Measurements from ENCODE around the gene LDLRAD4. TPM values are rescaled to one million over a fixed set of nuclear protein-coding genes. Genes with fewer than 3 reads are reported as not detected.

The LDLRAD4 gene
- total RNA-seq, 4 donors from 2014 or later, result 2.7 to 22.5 (median 10.8) TPM

GRCh38 chr18:13374468-13375301, 156.1 kb downstream of the LDLRAD4 start:
- peak in 1 of 2 donors; percentile 75 for DNase-seq (ENCODE audit: low spot score in 2 of 2)
- intact Hi-C loops (cut with DNase I; ENCODE audit: low total_unique reads), result no loop called here

GRCh38 chr18:13375302-13376255, 157.0 kb downstream of the LDLRAD4 start:
- intact Hi-C loops (cut with DNase I; ENCODE audit: low total_unique reads), result no loop called here
- peak; percentile 71 to 95 for DNase-seq (ENCODE audit: low spot score in 2 of 2)
- TF ChIP-seq CTCF (IDR thresholded peaks at IDR 0.05) (no peak), POLR2A (IDR thresholded peaks at IDR 0.05) (no peak)
- WGBS, 2 donors, result 57 to 61% methylated on average over 19 of the region's 19 CpGs
- H3K4me3 ChIP-seq (ENCODE audit: low read depth, poor library complexity, severe bottlenecking), result no peak overlapping the region

More at GRCh38 chr18:13374468-13375301, 156.1 kb downstream of the LDLRAD4 start:
- 67 to 69% methylated on average over 17 of the region's 17 CpGs for WGBS, 2 donors
- no peak overlapping the region for H3K4me3 ChIP-seq (ENCODE audit: low read depth, poor library complexity, severe bottlenecking)
- TF ChIP-seq POLR2A (IDR thresholded peaks at IDR 0.05), result no peak
- no peak for TF ChIP-seq CTCF (IDR thresholded peaks at IDR 0.05)

GRCh38 chr18:13376298-13376840, 157.8 kb downstream of the LDLRAD4 start:
- WGBS, 2 donors, result 90 to 95% methylated on average over 23 of the region's 23 CpGs
- peak in 1 of 2 donors; percentile 78 for DNase-seq (ENCODE audit: low spot score in 2 of 2)
- intact Hi-C loops (cut with DNase I; ENCODE audit: low total_unique reads), result no loop called here
- no peak for TF ChIP-seq CTCF (IDR thresholded peaks at IDR 0.05)
- no peak for TF ChIP-seq POLR2A (IDR thresholded peaks at IDR 0.05)
- H3K4me3 ChIP-seq (ENCODE audit: low read depth, poor library complexity, severe bottlenecking), result no peak overlapping the region

- TF ChIP-seq POLR2A (IDR thresholded peaks at IDR 0.05), result no peak
- TF ChIP-seq CTCF (IDR thresholded peaks at IDR 0.05), result no peak
- WGBS, 2 donors, result 90 to 91% methylated on average over 14 of the region's 14 CpGs
- H3K4me3 ChIP-seq (ENCODE audit: low read depth, poor library complexity, severe bottlenecking), result no peak overlapping the region
- intact Hi-C loops (cut with DNase I; ENCODE audit: low total_unique reads), result no loop called here
- DNase-seq (ENCODE audit: low spot score in 2 of 2), result peak in 1 of 2 donors; percentile 78
Observed at GRCh38 chr18:13376841-13377351, 158.3 kb downstream of the LDLRAD4 start.

- peak in 1 of 2 donors; percentile 82 for DNase-seq (ENCODE audit: low spot score in 2 of 2)
- no peak overlapping the region for H3K4me3 ChIP-seq (ENCODE audit: low read depth, poor library complexity, severe bottlenecking)
- intact Hi-C loops (cut with DNase I; ENCODE audit: low total_unique reads), result no loop called here
- 75 to 87% methylated on average over 8 of the region's 8 CpGs for WGBS, 2 donors
- TF ChIP-seq POLR2A (IDR thresholded peaks at IDR 0.05) (no peak), CTCF (IDR thresholded peaks at IDR 0.05) (no peak)
Observed at GRCh38 chr18:13377496-13377895, 158.9 kb downstream of the LDLRAD4 start.

Measured in lower leg skin (tissue), 4 donors.